ENCODE results near the gene EPHA6. TPM values are rescaled to one million over a fixed set of nuclear protein-coding genes. Genes with fewer than 3 reads are reported as not detected.

EPHA6 gene
- total RNA-seq, 1 donor from 2014 or later: not detected

DNA sequence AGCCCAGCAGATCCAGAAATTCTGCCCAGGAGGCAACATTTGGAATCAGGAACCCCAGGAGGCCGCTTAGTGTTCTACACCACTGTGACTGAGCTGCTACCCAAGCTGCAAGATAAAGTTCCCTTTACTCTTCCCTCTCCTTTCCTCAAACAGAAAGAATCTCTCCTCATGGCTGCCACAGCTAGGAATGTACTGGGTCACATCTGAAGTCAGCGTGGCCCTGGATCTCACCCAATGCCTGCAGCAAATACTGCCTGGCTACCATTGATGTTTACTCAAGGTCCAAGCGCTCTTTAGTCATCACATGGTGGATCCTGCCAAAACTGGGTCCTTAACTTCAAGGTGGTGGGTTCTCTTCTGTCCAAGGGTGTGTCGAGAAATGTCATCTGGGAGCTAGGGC lies 382.7 kb downstream of the EPHA6 start:
- Histone ChIP-seq H3K27ac (no peak overlapping the region), H3K4me3 (no peak overlapping the region), H3K36me3 (no peaks in the 10 kb centered on the region), H3K27me3 (no peaks in the 10 kb centered on the region), H3K9me3 (no peaks in the 10 kb centered on the region), H3K4me1 (no peaks in the 10 kb centered on the region)
- no peak for DNase-seq (ENCODE audit: low spot score in 2 of 2)
- intact Hi-C loops (cut with DNase I): no loop called here
- TF ChIP-seq, protein P1, sequence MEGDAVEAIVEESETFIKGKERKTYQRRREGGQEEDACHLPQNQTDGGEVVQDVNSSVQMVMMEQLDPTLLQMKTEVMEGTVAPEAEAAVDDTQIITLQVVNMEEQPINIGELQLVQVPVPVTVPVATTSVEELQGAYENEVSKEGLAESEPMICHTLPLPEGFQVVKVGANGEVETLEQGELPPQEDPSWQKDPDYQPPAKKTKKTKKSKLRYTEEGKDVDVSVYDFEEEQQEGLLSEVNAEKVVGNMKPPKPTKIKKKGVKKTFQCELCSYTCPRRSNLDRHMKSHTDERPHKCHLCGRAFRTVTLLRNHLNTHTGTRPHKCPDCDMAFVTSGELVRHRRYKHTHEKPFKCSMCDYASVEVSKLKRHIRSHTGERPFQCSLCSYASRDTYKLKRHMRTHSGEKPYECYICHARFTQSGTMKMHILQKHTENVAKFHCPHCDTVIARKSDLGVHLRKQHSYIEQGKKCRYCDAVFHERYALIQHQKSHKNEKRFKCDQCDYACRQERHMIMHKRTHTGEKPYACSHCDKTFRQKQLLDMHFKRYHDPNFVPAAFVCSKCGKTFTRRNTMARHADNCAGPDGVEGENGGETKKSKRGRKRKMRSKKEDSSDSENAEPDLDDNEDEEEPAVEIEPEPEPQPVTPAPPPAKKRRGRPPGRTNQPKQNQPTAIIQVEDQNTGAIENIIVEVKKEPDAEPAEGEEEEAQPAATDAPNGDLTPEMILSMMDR (IDR thresholded peaks at IDR 0.05): no peak

DNA sequence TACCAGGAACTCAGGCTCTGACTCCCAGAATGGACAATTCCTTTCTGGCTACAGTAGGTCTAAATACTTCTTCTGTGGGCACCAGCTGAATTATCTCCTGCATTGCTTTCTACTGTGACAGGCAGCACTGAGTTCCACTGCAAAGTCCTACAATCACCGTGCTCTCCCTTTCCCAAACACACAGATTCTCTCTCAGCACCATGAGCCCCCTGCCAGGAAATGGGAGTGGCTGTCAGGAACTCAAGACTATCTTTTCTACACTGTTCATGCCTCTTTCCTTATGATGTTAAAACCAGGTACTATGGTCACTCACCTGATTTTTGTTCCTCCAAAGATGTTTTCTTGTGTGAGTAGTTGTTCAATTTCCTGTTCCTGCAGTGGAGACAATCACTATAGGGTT lies 383.4 kb downstream of the EPHA6 start:
- intact Hi-C loops (cut with DNase I): no loop called here

GRCh38 chr3:97200387-97200786 lies 386.0 kb downstream of the EPHA6 start:
- Histone ChIP-seq H3K4me1 (no peaks in the 10 kb centered on the region), H3K27me3 (no peaks in the 10 kb centered on the region), H3K9me3 (no peaks in the 10 kb centered on the region), H3K27ac (no peak overlapping the region), H3K4me3 (no peak overlapping the region), H3K36me3 (no peaks in the 10 kb centered on the region)
- intact Hi-C loops (cut with DNase I): no loop called here
- no peak for DNase-seq (ENCODE audit: low spot score in 2 of 2)
- TF ChIP-seq, protein P1 (IDR thresholded peaks at IDR 0.05): no peak

More for the DNA sequence above, 383.4 kb downstream of the EPHA6 start:
- H3K36me3 ChIP-seq: no peaks in the 10 kb centered on the region
- H3K4me3 ChIP-seq: no peak overlapping the region
- H3K27ac ChIP-seq: no peak overlapping the region
- TF ChIP-seq, protein P1 (IDR thresholded peaks at IDR 0.05): no peak
- no peak for DNase-seq (ENCODE audit: low spot score in 2 of 2)
- no peaks in the 10 kb centered on the region for H3K9me3 ChIP-seq
- no peaks in the 10 kb centered on the region for H3K27me3 ChIP-seq
- no peaks in the 10 kb centered on the region for H3K4me1 ChIP-seq

- TF ChIP-seq, protein P1 (IDR thresholded peaks at IDR 0.05): no peak
- H3K36me3 ChIP-seq: no peaks in the 10 kb centered on the region
- DNase-seq (ENCODE audit: low spot score in 2 of 2): no peak
- no peaks in the 10 kb centered on the region for H3K9me3 ChIP-seq
- no peaks in the 10 kb centered on the region for H3K4me1 ChIP-seq
- H3K27ac ChIP-seq: no peak overlapping the region
- no peak overlapping the region for H3K4me3 ChIP-seq
- intact Hi-C loops (cut with DNase I): no loop called here
- H3K27me3 ChIP-seq: no peaks in the 10 kb centered on the region
Observed at GRCh38 chr3:97201814-97202213, 387.4 kb downstream of the EPHA6 start.

GRCh38 chr3:97228966-97229365 lies 414.6 kb downstream of the EPHA6 start:
- Histone ChIP-seq H3K9me3 (no peaks in the 10 kb centered on the region), H3K36me3 (no peaks in the 10 kb centered on the region), H3K27me3 (no peaks in the 10 kb centered on the region), H3K4me3 (no peak overlapping the region), H3K4me1 (no peaks in the 10 kb centered on the region), H3K27ac (no peak overlapping the region)
- intact Hi-C loops (cut with DNase I): no loop called here
- TF ChIP-seq, protein P1 (IDR thresholded peaks at IDR 0.05): no peak
- no peak for DNase-seq (ENCODE audit: low spot score in 2 of 2)

DNA sequence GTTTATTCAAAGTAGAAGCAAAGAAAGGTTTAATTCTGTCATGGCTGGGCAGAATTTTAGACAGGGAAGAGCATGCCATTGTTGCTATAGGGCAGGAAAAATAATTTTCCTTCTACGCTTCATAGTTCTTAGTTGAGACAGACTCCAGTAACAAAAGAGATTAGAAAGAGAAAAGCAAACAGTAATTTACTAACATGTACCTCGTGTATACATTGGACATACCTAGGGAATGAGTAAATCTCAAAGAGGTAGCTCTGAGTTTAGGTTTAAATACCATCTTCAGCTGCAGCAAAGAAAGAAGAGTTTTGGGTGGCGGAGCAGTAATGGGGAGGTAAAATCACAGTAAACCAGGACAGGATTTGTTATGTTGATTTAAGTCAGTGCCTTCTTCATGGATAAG lies 416.1 kb downstream of the EPHA6 start:
- TF ChIP-seq, protein P1 (IDR thresholded peaks at IDR 0.05): no peak
- intact Hi-C loops (cut with DNase I): no loop called here
- Histone ChIP-seq H3K27me3 (no peaks in the 10 kb centered on the region), H3K4me1 (no peaks in the 10 kb centered on the region), H3K9me3 (no peaks in the 10 kb centered on the region), H3K36me3 (no peaks in the 10 kb centered on the region), H3K27ac (no peak overlapping the region), H3K4me3 (no peak overlapping the region)
- no peak for DNase-seq (ENCODE audit: low spot score in 2 of 2)
